Progenitor cell of endocrine pancreas (in vitro differentiated cells): Measurements from ENCODE around the gene JAK1. TPM values are rescaled to one million over a fixed set of nuclear protein-coding genes. Genes with fewer than 3 reads are reported as not detected.

Experiments used
- DNase-seq: peaks from one replicate; pipeline ENCODE4 v3.0.0; 2021; ENCODE audit warnings: low spot score; ENCODE audit not compliant: unreplicated experiment
- H3K27ac Mint-ChIP-seq: 2 replicates; pipeline ENCODE4 v1.8.0; 2021; ENCODE audit warnings: mild to moderate bottlenecking, moderate library complexity, mixed read lengths
- H3K27me3 Mint-ChIP-seq: 2 replicates; pipeline ENCODE4 v1.8.0; 2021; ENCODE audit warnings: mixed read lengths
- H3K36me3 Mint-ChIP-seq: 2 replicates; pipeline ENCODE4 v1.8.0; 2022; ENCODE audit warnings: mixed read lengths; ENCODE audit not compliant: insufficient read depth
- H3K4me1 Mint-ChIP-seq: 2 replicates; pipeline ENCODE4 v1.8.0; 2021; ENCODE audit warnings: low read depth, mixed read lengths
- H3K4me3 Mint-ChIP-seq: 2 replicates; pipeline ENCODE4 v1.8.0; 2021; ENCODE audit warnings: low read depth, mild to moderate bottlenecking, moderate library complexity, mixed read lengths
- H3K9me3 Mint-ChIP-seq: 2 replicates; pipeline ENCODE4 v1.8.0; 2021; ENCODE audit warnings: low read depth, mixed read lengths
- total RNA-seq: library from RNA; stranded (reverse); gene quantifications from 2 replicates; pipeline ENCODE4 v1.2.1, GENCODE V29; 2021
- TF ChIP-seq, protein P1 (sequence below): fragments of 200-600 bp; sonication (generic); IDR thresholded peaks from one replicate; pipeline ENCODE4 v1.5.0; 2021; ENCODE audit warnings: antibody characterized with exemption, mild to moderate bottlenecking; ENCODE audit not compliant: unreplicated experiment

The JAK1 gene
- total RNA-seq, 1 donor from 2014 or later = 32.5 TPM

DNA sequence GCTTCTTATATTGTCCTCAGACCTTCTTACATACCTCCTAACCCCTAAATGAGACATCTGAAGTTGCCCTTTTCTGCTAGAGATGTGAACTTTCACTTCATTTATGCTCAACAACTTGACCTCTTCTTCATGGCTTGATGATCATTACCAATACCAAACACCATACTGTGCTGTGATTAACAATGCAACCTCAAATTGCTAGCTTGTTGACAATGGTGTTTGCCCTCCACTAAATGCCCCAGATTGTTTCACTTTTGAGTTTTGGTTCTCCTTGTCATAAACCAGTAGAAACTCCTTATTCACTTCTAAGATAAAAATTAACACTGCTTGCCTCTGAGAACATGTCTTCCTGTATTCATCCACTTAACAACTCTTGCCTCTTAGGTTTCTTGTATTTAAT is 5.6 kb downstream of the JAK1 start:
- DNase-seq = no peak
- Mint-ChIP-seq H3K4me3 (no peak overlapping the region), H3K27me3 (peaks cover 9% of the 10 kb centered on the region), H3K36me3 (no peaks in the 10 kb centered on the region), H3K4me1 (peaks cover 10% of the 10 kb centered on the region), H3K27ac (no peak overlapping the region), H3K9me3 (no peaks in the 10 kb centered on the region)
- TF ChIP-seq, protein P1, sequence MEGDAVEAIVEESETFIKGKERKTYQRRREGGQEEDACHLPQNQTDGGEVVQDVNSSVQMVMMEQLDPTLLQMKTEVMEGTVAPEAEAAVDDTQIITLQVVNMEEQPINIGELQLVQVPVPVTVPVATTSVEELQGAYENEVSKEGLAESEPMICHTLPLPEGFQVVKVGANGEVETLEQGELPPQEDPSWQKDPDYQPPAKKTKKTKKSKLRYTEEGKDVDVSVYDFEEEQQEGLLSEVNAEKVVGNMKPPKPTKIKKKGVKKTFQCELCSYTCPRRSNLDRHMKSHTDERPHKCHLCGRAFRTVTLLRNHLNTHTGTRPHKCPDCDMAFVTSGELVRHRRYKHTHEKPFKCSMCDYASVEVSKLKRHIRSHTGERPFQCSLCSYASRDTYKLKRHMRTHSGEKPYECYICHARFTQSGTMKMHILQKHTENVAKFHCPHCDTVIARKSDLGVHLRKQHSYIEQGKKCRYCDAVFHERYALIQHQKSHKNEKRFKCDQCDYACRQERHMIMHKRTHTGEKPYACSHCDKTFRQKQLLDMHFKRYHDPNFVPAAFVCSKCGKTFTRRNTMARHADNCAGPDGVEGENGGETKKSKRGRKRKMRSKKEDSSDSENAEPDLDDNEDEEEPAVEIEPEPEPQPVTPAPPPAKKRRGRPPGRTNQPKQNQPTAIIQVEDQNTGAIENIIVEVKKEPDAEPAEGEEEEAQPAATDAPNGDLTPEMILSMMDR = no peak

DNA sequence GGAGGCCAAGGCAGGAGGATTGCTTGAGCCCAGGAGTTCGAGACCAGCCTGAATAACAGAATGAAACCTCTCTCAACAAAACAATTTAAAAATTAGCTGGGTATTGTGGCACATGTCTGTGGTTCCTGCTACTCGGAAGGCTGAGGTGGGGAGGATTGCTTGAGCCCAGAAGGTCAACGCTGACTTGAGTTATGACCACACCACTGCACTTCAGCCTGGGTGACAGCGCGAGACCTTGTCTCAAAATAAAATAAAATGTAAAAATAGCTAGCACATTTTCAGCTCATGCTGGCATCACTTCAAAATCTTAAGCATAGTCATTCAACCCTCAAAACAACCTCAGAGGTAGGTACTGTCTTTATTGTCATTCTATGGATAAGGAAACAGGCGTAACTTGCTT is 6.4 kb downstream of the JAK1 start:
- H3K9me3 Mint-ChIP-seq = no peaks in the 10 kb centered on the region
- H3K27ac Mint-ChIP-seq = no peak overlapping the region
- peaks cover 5% of the 10 kb centered on the region for H3K4me1 Mint-ChIP-seq
- TF ChIP-seq, protein P1 = no peak
- peaks cover 9% of the 10 kb centered on the region for H3K27me3 Mint-ChIP-seq
- no peak overlapping the region for H3K4me3 Mint-ChIP-seq
- no peaks in the 10 kb centered on the region for H3K36me3 Mint-ChIP-seq
- DNase-seq = no peak

- no peak for DNase-seq
- H3K27ac Mint-ChIP-seq = no peak overlapping the region
- TF ChIP-seq, protein P1 = no peak
- H3K27me3 Mint-ChIP-seq = peaks cover 3% of the 10 kb centered on the region
- H3K4me1 Mint-ChIP-seq = peaks cover 4% of the 10 kb centered on the region
- no peaks in the 10 kb centered on the region for H3K9me3 Mint-ChIP-seq
- H3K36me3 Mint-ChIP-seq = no peaks in the 10 kb centered on the region
- no peak overlapping the region for H3K4me3 Mint-ChIP-seq
These were observed 9.5 kb downstream of the JAK1 start for GRCh38 chr1:64956733-64957441.

DNA sequence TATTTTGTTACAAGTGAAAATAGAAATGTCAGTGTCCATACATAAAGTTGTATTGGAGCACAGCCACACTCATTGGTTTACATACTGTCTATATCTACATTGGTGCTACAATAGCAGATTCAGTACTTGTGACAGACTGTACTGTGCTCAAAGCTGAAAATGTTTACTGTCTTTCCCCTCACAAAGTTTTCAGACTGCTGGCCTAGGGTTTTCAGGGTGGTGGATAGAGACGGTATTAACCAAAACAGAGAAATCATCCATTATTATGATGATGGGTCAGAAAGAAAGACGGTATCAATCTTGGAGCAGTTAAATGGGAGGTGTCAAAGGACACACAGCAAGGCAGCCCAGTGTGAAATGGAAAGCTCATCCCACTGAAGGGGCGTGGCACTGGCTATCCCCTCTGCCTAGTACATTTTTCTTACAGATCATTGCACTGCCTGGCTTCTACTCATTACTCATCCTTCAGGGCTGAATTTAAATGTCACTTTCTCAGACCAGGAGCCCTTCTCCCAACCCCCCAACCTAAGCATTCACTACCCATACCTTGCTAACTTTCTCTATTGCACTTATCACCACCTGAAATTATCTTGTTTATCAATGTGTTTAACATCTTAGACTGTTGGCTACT is 10.2 kb downstream of the JAK1 start:
- Mint-ChIP-seq H3K36me3 (no peaks in the 10 kb centered on the region), H3K9me3 (no peaks in the 10 kb centered on the region), H3K4me3 (no peak overlapping the region), H3K27me3 (no peaks in the 10 kb centered on the region), H3K27ac (no peak overlapping the region), H3K4me1 (peaks cover 7% of the 10 kb centered on the region)
- TF ChIP-seq, protein P1 = no peak
- DNase-seq = no peak

DNA sequence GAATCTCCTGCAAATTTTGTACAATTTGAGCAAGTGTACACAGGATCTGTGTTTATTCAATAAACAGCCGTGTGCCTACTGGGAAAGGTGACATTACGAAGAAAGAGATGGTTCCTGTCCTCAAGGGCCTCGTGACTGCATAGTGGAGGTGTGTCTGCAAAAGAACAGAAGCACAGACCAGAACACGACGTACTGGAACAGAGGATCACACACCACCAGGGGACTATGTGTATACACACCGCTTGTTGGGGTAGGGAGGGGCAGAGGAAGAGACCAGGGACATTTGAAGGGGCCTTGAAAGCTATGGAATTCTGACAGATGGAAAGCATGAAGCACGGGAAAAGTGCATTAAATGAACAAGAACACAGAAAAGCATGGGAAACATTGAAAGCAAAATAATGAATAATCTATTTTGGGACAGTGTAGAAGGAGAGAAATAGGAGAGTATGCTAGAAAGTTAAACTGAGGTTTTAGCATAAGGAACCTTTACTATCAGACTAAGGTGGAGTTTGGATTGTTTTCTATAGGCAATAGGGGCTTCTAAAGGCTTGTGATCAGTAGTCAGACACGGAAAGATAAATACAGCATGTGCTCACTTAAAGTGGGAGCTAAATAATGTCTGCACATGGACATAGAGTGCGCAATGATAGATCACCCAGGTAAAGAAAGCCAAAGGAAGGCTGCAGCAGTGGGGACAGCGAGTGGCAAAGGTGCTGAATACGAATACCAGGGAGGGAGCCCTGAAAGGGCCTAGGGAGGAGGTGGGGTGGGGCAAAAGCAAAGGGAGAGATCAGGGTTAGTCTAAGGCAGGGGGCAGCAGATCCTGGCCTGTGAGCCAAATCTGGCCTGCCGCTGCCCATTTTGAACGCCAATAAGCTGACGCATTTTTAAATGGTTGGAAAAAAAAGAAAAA is 11.0 kb downstream of the JAK1 start:
- no peaks in the 10 kb centered on the region for H3K36me3 Mint-ChIP-seq
- DNase-seq = no peak

More for the DNA sequence above, 11.0 kb downstream of the JAK1 start:
- no peaks in the 10 kb centered on the region for H3K9me3 Mint-ChIP-seq
- peaks cover 14% of the 10 kb centered on the region for H3K4me1 Mint-ChIP-seq
- H3K27ac Mint-ChIP-seq = no peak overlapping the region
- no peaks in the 10 kb centered on the region for H3K27me3 Mint-ChIP-seq
- TF ChIP-seq, protein P1 = no peak
- H3K4me3 Mint-ChIP-seq = no peak overlapping the region
